Panc1 (cell line): Measurements from ENCODE around the gene NECAP2. TPM values are rescaled to one million over a fixed set of nuclear protein-coding genes. Genes with fewer than 3 reads are reported as not detected.

Experiments used
- ATAC-seq: fragments of 200-7000 bp; cut with Tn5 transposase; 2 replicates; pipeline ENCODE4 v1.9.1; 2020; ENCODE audit warnings: mild to moderate bottlenecking, moderate library complexity
- BruUV-seq: library from RNA; stranded (reverse); fragments of 400-500 nt; replicated peaks from 2 replicates; lab custom pipeline; 2021; lab: Mats Ljungman, UMichigan
- CTCF ChIA-PET: fragments of 300-600 bp; sonication (Branson Sonifier 250); formaldehyde crosslinking; loops from one replicate; lab custom pipeline; 2022; ENCODE audit warnings: antibody characterized with exemption; lab: Charles Lee
- POLR2A ChIA-PET: fragments of 300-600 bp; sonication (Branson Sonifier 250); formaldehyde crosslinking; loops from one replicate; lab custom pipeline; 2022; ENCODE audit warnings: antibody characterized with exemption; lab: Charles Lee
- DNase-seq: peaks from one replicate; pipeline ENCODE4 v3.0.0-alpha.2; 2010; ENCODE audit warnings: low read depth, low spot score
- H3K27ac ChIP-seq: 2 replicates; pipeline ENCODE4 v1.5.1; 2011; ENCODE audit warnings: mild to moderate bottlenecking, low read length, inconsistent platforms
- H3K27me3 ChIP-seq: fragments of 200-500 bp; sonication (Bioruptor generic); 2 replicates; pipeline ENCODE4 v1.6.0; 2014; ENCODE audit warnings: low read length, inconsistent platforms; ENCODE audit not compliant: control insufficient read depth, insufficient read depth
- H3K36me3 ChIP-seq: fragments of 200-500 bp; sonication (Bioruptor generic); 2 replicates; pipeline ENCODE4 v1.5.1; 2014; ENCODE audit warnings: inconsistent platforms, mild to moderate bottlenecking, low read length, moderate library complexity; ENCODE audit not compliant: control insufficient read depth, insufficient read depth
- H3K4me1 ChIP-seq: 2 replicates; pipeline ENCODE4 v1.5.1; 2011; ENCODE audit warnings: inconsistent platforms, mild to moderate bottlenecking, low read length, moderate library complexity; ENCODE audit not compliant: control insufficient read depth, insufficient read depth
- H3K4me3 ChIP-seq, 2 experiments: 2 replicates each; pipeline ENCODE4 v1.5.1; 2011 to 2012; ENCODE audit warnings: low read depth in 2 of 2, low read length in 2 of 2, mild to moderate bottlenecking in 2 of 2, inconsistent platforms in 1 of 2, moderate library complexity in 1 of 2
- H3K9me3 ChIP-seq: fragments of 200-500 bp; sonication (Bioruptor generic); 2 replicates; pipeline ENCODE4 v1.5.1; 2014; ENCODE audit warnings: low read depth, mild to moderate bottlenecking, inconsistent platforms, low read length, moderate library complexity; ENCODE audit not compliant: control insufficient read depth, insufficient read depth
- POLR2AphosphoS5 ChIP-seq: IDR thresholded peaks from 2 replicates; pipeline ENCODE4 v1.6.1; 2012; ENCODE audit warnings: mild to moderate bottlenecking, low read depth, low read length, moderate library complexity
- SIN3A ChIP-seq: IDR thresholded peaks from 2 replicates; pipeline ENCODE4 v1.6.1; 2012; ENCODE audit warnings: low read depth, mild to moderate bottlenecking, low read length, moderate library complexity, borderline replicate concordance; ENCODE audit not compliant: insufficient read depth
- TCF7L2 ChIP-seq: IDR thresholded peaks from 2 replicates; pipeline ENCODE4 v1.6.1; 2011; ENCODE audit warnings: mild to moderate bottlenecking, low read depth, low read length, inconsistent platforms
- in situ Hi-C: cut with HindIII; loops from 2 replicates; pipeline ENCODE4 v1.10.0; 2016; ENCODE audit warnings: low sequenced_read_pairs, low pct_unique_long_range_greater_than_20kb
- intact Hi-C: fragments of 100-400 bp; cut with micrococcal nuclease; formaldehyde crosslinking; loops from one replicate; pipeline ENCODE4 v1.10.0; 2022; ENCODE audit not compliant: unreplicated experiment
- total RNA-seq: library from RNA; stranded (reverse); gene quantifications from one replicate; pipeline ENCODE4 v1.2.1, GENCODE V29; 2021; ENCODE audit not compliant: unreplicated experiment
- TF ChIP-seq, protein P1 (sequence below): fragments of 450-650 bp; IDR thresholded peaks from 2 replicates; pipeline ENCODE4 v1.5.1; 2017; ENCODE audit warnings: mild to moderate bottlenecking
- TF ChIP-seq, protein P2 (sequence below), 2 experiments: IDR thresholded peaks; 2 replicates each; pipeline ENCODE4 v1.6.1; 2011 to 2012; ENCODE audit warnings: low read depth in 2 of 2, control low read depth in 1 of 2, low read length in 1 of 2, mild to moderate bottlenecking in 1 of 2, moderate library complexity in 1 of 2; ENCODE audit not compliant: insufficient read depth in 1 of 2

Gene NECAP2
- total RNA-seq, 1 experiment from 2014 or later = 56.8 TPM

DNA sequence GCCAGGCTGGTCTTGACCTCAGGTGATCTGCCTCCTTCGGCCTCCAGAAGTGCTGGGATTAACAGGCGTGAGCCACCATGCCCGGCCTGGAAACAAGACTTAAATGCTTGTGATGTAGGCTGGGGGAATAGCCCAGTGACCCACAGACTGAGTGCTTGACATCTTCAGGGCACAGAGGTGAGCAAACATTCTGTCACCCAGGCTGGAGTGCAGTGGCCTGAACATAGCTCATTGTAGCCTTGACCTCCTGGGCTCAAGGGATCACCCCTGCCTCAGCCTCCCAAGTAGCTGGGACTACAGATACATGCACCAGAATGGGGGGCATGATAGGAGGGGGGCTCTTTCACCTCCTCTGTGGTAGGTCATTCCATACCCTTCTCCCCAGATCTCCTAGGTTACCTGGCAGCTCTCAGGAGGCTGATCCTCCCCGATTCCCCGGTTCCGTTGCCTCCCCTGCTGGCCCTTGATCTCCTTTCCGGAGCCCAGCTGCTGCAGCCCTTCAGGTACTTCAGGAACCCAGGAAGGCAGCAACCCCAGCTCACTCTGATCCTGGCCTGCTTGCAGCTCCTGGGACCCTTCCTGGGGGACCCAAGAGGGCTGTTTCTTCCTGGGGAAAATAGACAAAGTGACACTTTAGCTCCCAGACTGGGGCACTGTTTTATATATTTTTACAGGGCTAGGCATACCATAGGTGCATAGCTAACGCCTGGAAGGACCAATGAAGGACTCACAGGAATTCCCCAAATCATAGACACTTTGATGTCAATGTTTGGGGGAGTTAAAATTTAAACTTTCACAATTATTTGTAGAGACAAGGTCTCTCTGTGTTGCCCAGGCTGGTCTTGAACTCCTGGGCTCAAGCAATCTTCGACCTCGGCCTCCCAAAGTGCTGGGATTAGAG is 15.1 kb upstream of the NECAP2 start:
- no peaks in the 10 kb centered on the region for H3K36me3 ChIP-seq
- no peaks in the 10 kb centered on the region for H3K27me3 ChIP-seq
- ChIA-PET CTCF (interaction anchor here (0.6 to 0.9 kb wide), 3 partner anchors 220 to 526 kb away, joined by 3 to 4 read pairs (median 4); no protein-coding TSS in a partner anchor), POLR2A (interaction anchor here (0.7 kb wide), 1 partner anchor 41 kb away, joined by 3 read pairs; no protein-coding TSS in a partner anchor)
- no peak for TF ChIP-seq TCF7L2
- ATAC-seq = peak; percentile 19; the same call in 1 of the 2 replicates
- no peak overlapping the region for H3K4me3 ChIP-seq
- intact Hi-C loops (no loop called here), in situ Hi-C loops (no loop called here)
- H3K27ac ChIP-seq = no peak overlapping the region
- no TSS peak for BruUV-seq
- H3K4me1 ChIP-seq = no peaks in the 10 kb centered on the region; the same call in 1 of the 2 replicates
- no peaks in the 10 kb centered on the region for H3K9me3 ChIP-seq
- DNase-seq = no peak

DNA sequence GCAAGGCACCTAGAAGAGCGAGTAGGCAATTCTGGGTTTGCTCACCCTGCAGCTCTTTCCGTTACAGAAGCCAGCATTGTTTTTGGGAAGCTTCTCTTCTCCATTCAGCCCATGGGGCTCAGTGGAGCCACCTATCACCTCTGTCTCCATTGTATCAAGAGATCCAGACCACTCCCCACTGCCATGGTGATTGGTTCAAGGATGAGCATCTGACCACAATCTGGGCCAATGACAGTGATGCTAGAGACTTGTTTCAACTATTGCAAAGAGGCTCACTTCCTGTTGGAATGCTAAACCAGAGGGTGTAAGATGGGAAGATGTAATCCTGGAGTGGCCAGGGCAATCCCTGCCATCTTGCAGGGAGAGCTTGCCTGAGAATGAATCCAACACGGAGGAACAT is 9.9 kb upstream of the NECAP2 start:
- H3K36me3 ChIP-seq = no peaks in the 10 kb centered on the region
- ChIA-PET CTCF (no interaction called here), POLR2A (no interaction called here)
- no peak for DNase-seq
- intact Hi-C loops = no loop called here
- no peak overlapping the region for H3K4me3 ChIP-seq
- H3K4me1 ChIP-seq = no peaks in the 10 kb centered on the region
- no peaks in the 10 kb centered on the region for H3K9me3 ChIP-seq
- in situ Hi-C loops = no loop called here
- no TSS peak for BruUV-seq
- ATAC-seq = peak; percentile 28; the same call in 1 of the 2 replicates
- TF ChIP-seq, protein P1, sequence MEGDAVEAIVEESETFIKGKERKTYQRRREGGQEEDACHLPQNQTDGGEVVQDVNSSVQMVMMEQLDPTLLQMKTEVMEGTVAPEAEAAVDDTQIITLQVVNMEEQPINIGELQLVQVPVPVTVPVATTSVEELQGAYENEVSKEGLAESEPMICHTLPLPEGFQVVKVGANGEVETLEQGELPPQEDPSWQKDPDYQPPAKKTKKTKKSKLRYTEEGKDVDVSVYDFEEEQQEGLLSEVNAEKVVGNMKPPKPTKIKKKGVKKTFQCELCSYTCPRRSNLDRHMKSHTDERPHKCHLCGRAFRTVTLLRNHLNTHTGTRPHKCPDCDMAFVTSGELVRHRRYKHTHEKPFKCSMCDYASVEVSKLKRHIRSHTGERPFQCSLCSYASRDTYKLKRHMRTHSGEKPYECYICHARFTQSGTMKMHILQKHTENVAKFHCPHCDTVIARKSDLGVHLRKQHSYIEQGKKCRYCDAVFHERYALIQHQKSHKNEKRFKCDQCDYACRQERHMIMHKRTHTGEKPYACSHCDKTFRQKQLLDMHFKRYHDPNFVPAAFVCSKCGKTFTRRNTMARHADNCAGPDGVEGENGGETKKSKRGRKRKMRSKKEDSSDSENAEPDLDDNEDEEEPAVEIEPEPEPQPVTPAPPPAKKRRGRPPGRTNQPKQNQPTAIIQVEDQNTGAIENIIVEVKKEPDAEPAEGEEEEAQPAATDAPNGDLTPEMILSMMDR = no peak
- TF ChIP-seq TCF7L2 (no peak), POLR2AphosphoS5 (no peak), SIN3A (no peak)
- TF ChIP-seq, protein P2, sequence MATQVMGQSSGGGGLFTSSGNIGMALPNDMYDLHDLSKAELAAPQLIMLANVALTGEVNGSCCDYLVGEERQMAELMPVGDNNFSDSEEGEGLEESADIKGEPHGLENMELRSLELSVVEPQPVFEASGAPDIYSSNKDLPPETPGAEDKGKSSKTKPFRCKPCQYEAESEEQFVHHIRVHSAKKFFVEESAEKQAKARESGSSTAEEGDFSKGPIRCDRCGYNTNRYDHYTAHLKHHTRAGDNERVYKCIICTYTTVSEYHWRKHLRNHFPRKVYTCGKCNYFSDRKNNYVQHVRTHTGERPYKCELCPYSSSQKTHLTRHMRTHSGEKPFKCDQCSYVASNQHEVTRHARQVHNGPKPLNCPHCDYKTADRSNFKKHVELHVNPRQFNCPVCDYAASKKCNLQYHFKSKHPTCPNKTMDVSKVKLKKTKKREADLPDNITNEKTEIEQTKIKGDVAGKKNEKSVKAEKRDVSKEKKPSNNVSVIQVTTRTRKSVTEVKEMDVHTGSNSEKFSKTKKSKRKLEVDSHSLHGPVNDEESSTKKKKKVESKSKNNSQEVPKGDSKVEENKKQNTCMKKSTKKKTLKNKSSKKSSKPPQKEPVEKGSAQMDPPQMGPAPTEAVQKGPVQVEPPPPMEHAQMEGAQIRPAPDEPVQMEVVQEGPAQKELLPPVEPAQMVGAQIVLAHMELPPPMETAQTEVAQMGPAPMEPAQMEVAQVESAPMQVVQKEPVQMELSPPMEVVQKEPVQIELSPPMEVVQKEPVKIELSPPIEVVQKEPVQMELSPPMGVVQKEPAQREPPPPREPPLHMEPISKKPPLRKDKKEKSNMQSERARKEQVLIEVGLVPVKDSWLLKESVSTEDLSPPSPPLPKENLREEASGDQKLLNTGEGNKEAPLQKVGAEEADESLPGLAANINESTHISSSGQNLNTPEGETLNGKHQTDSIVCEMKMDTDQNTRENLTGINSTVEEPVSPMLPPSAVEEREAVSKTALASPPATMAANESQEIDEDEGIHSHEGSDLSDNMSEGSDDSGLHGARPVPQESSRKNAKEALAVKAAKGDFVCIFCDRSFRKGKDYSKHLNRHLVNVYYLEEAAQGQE (IDR thresholded peaks at IDR 0.05; ENCODE audit: insufficient read depth in 1 of 2, low read depth in 2 of 2, low read length in 1 of 2) = no peak
- no peak overlapping the region for H3K27ac ChIP-seq
- no peaks in the 10 kb centered on the region for H3K27me3 ChIP-seq
